ENCODE data around the gene STIMATE.

- TF ChIP-seq, protein P1, sequence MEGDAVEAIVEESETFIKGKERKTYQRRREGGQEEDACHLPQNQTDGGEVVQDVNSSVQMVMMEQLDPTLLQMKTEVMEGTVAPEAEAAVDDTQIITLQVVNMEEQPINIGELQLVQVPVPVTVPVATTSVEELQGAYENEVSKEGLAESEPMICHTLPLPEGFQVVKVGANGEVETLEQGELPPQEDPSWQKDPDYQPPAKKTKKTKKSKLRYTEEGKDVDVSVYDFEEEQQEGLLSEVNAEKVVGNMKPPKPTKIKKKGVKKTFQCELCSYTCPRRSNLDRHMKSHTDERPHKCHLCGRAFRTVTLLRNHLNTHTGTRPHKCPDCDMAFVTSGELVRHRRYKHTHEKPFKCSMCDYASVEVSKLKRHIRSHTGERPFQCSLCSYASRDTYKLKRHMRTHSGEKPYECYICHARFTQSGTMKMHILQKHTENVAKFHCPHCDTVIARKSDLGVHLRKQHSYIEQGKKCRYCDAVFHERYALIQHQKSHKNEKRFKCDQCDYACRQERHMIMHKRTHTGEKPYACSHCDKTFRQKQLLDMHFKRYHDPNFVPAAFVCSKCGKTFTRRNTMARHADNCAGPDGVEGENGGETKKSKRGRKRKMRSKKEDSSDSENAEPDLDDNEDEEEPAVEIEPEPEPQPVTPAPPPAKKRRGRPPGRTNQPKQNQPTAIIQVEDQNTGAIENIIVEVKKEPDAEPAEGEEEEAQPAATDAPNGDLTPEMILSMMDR (conservative IDR thresholded peaks at IDR 0.05; ENCODE audit: low read length) = no peak
- no peak for TF ChIP-seq EZH2phosphoT487 (IDR thresholded peaks at IDR 0.05; ENCODE audit: borderline replicate concordance, low read depth, low read length)
Measured at GRCh38 chr3:52831500-52832301, 65.6 kb downstream of the STIMATE start.

All from OCI-LY7 (cell line).